RPMI7951 (cell line): ENCODE data around the gene TMEM243. TPM values are rescaled to one million over a fixed set of nuclear protein-coding genes. Genes with fewer than 3 reads are reported as not detected.
"Not testable (repeated sequence)": the region's sequence is repeated elsewhere in the genome, so short reads cannot be mapped to it uniquely, and the experiment has no call there.

Experiments used
- DNase-seq: peaks from one replicate; pipeline ENCODE4 v3.0.0-alpha.2; 2012; ENCODE audit warnings: low read depth
- total RNA-seq: library from RNA; depleted of rRNA; stranded (reverse); fragments of >200 nt; shearing (Covaris generic); gene quantifications from 2 replicates; pipeline ENCODE4 v1.2.3, GENCODE V29; 2014; rRNA removed

TMEM243 gene, protein sequence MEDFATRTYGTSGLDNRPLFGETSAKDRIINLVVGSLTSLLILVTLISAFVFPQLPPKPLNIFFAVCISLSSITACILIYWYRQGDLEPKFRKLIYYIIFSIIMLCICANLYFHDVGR
- 51.7 and 52.3 TPM in 2 replicates for total RNA-seq

DNA sequence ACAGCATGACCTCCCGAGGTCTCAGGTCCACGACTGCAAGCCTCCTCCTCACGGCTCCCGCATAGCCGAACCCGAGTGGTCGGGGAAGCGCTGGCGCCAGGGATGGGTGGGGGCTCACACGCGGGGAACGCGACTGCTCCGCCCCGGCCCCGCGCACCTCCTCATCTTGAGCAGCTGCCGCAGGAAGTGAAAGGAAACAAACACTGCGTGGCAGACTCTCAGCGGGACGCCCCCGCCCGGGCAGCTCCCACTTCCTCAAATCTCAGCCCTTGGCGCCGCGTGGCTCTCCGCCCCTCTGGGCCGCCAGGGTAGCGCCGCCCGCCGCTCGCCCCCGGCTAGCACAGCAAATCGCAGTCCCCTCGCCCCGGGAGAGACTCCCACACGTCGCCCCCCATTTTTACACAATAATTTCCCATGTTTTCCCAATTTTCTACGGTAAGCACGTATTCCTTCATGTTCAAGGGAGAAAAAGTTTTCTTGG is at the start of gene TMEM243:
Gene TMEM243 (minus strand): TSS at position 188 of the 481 bp plus-strand sequence. CDS start 229 bp downstream, outside the sequence.
- DNase-seq: peak; percentile 72

DNA sequence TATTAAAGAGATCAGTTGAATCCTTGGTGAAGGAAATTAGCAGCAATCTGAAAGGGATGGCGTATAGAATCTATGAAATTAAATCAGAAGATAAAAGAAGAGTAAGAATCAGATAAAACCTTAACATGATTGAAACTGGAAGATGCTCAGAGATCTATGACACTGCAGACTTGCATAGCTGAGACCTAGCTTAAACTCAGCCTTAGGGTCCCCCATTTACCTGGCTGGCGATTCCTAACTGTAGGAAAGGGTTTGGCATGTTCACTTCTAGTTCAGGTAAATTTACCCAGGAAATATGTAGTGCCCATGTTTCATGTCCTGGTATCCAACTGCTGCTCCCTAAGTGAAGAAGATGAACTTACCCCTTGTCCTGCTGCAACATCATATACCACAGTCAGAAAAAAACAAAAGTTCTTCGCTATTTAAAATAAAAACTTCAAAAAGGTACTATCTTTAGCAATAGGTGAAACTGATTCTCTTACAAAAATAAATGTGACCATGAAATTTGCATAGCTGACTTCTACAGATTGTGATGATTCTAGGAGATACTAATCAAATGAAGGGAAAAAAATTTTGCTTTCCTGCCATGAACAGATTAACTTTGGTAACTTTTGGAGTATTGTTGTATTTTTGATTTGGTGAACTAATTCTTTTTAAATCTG is 47.8 kb upstream of the TMEM243 start:
- DNase-seq: no peak

DNA sequence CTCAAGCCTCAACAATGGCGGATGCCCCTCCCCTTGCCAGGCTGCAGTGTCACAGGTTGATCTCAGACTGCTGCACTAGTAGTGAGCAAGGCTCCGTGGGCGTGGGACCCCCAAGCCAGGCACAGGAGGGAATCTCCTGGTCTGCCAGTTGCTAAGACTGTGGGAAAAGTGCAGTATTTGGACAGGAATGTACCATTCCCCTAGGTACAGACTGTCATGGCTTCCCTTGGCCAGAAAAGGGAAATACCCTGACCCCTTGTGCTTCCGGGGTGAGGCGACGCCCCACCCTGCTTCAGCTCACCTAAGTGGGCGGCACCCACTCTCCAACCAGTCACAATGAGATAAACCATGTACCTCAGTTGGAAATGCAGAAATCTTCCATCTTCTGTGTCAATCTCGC is 44.0 kb upstream of the TMEM243 start:
- DNase-seq: no peak

DNA sequence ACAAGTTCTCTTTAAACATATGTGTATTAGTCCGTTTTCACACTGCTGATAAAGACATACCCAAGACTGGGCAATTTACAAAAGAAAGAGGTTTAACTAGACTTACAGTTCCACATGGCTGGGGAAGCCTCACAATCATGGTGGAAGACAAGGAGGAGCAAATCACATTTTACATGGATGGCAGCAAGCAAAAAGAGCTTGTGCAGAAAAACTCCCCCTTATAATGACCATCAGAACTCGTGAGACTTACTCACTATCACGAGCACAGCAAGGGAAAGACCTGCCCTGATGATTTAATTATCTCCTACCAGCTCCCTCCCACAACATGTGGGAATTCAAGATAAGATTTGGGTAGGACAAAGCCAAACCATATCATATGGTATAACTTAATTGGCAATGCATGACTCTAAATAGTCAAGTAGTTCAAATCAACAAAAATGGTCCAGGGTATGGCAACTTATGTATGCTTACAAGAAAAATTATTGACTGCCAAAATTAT is 34.1 kb upstream of the TMEM243 start:
- DNase-seq: no peak

DNA sequence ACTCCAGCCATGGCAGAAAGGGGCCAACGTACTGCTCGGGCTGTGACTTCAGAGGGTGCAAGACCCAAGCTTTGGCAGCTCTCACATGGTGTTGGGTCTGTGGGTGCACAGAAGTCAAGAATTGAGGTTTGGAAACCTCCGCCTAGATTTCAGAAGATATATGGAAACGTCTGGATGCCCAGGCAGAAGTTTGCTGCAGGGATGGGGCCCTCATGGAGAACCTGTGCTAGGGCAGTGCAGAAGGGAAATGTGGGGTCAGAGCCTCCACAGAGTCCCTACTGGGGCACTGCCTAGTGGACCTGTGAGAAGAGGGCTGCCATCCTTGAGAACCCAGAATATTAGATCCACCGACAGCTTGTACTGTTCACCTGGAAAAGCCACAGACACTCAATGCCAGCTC is 26.1 kb upstream of the TMEM243 start:
- not testable (repeated sequence) for DNase-seq

DNA sequence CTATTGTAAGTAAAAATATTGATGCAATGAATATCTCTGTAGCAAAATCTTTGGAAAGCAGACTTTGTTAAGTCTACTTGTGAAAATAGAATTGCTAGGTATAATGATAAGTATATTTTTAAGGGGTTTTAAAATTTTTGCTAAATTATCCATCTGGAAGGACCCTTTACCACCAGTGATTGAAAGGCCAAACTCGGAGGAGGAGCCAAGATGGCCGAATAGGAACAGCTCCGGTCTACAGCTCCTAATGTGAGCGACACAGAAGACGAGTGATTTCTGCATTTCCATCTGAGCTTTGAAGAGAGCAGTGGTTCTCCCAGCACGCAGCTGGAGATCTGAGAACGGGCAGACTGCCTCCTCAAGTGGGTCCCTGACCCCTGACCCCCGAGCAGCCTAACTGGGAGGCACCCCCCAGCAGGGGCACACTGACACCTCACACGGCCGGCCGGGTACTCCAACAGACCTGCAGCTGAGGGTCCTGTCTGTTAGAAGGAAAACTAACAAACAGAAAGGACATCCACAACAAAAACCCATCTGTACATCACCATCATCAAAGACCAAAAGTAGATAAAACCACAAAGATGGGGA is 19.0 kb upstream of the TMEM243 start:
- not testable (repeated sequence) for DNase-seq

DNA sequence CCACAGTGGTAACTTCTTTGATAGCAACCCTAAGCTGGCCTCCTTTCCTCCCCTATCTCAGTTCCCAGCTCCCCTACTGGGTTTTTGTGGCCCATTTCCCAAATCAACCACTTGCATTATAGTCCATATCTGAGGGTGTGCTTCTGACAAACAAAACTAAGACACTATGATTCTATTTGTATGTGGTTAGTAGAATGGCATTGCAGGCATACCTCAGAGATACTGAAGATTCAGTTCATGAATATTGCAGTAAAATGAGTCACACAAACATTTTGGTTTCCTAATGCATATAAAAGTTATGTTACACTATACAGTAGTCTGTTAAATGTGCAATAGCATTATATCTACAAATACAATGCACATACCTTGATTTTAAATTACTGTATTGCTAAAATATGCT is 15.4 kb upstream of the TMEM243 start:
- no peak for DNase-seq

DNA sequence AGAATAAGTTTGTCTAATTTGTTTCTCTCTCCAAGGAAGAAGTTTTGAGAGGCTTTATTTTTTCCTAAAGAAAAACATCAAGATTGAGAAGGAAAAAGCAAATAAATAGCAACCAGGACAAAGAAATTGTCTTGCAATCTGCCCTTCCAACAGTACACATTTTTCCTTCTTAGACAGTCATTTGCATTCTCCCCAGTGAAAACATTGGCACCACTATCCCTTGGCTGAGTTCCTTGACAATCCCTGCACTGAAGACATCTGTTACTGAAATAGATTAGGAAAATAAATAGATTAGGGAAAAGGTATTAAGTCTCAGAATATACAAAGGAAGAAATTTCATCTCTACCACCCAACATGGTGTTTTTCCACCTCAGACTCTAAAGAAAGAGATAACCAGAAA is 12.2 kb upstream of the TMEM243 start:
- DNase-seq: no peak

DNA sequence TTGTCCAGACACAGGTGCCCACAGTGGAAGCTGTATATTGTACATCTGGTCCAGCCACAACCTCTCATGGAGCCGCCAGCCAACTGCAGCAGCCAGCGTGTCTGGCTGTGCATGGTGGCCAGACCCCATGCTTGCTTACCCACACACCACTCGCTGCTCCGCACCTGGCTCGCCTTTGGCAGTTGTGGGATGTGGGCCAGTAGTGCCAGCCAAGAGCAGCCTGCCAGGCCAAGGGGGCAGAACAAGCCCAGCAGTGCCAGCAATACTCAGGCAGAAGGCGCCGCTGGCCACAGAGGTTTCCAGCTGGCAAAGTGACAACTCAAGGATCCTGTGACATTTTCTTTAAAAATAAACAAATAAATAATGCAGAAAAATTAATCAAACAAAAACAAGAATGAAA is 11.7 kb upstream of the TMEM243 start:
- no peak for DNase-seq

DNA sequence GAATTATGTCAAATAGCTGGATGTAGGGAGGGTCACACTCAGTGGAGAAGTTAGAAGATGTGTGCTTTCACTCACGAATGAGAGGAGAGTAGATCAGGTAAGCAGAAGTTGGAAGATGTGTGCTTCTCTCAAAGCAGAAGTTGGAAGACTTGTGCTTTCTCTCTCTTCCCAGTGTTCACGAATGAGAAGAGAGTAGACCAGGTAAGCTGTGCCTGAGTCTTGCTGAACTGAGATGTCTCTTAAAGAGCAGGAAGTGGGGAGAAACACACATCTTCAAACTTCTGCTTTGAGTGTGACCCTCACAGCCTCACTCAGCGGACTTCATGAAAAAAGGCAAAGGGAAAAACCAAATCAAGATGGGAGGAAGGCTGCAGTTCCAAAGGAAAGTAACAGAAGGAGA is 7.0 kb upstream of the TMEM243 start:
- DNase-seq: no peak

DNA sequence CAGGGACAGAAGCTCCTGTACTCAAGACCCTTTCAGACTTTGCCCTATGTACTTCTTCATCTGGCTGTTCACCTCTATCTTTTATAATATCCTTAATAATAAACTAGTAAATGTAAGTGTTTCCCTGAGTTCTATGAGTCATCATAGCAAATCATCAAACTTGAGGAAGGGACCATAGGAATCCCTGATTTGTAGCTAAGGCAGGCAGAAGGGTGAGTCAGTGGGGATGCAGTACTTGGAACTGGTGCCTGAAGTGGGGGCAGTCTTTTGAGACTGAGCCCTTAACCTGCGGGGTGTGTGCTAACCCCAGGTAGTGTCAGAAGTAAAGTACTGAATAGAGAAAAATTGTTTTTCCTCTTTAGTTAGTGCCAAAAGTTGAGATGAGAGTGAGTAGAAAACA is 6.2 kb upstream of the TMEM243 start:
- no peak for DNase-seq

DNA sequence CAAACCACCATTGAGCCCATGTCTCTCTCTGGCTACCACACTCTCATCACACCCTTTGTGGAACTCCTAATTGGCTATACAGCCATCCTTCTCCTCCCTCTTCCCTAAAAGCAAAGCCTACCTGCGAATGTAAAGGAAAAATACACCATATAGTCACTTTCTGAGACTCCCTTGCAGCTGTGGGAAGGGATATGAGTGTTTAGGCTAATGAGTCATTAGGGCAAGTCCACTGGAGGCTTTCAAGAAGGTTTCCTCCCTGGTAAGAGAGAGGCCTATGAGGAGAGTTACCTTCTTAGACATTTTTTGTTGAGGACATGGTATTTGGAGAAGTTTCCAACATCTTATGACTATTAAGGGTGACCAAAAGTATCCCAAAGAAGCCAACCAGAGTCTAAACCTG is 4.1 kb upstream of the TMEM243 start:
- no peak for DNase-seq

DNA sequence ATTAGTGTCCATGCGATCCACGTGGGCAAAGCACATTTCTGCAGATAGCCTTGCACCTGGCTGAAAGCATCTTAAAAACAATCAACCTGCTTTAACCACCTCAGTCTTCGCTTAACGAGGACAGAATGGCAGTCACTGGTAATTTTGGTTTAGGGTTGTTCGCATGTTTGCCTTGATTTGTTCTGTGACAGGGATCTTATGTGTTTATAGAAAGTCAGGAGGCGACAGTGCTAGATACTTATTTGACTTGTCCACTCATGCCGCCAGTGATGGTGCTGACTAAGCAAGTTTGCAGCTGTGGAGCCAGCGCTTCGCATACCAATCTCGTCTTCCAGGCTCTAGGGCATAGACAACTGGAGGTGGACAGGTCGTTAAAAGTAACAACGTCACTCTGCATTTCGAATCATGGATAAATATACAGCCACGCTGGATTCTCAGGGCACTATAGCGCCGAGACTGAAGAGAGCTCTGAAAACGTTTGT is 1.2 kb upstream of the TMEM243 start:
- peak; percentile 44 for DNase-seq

DNA sequence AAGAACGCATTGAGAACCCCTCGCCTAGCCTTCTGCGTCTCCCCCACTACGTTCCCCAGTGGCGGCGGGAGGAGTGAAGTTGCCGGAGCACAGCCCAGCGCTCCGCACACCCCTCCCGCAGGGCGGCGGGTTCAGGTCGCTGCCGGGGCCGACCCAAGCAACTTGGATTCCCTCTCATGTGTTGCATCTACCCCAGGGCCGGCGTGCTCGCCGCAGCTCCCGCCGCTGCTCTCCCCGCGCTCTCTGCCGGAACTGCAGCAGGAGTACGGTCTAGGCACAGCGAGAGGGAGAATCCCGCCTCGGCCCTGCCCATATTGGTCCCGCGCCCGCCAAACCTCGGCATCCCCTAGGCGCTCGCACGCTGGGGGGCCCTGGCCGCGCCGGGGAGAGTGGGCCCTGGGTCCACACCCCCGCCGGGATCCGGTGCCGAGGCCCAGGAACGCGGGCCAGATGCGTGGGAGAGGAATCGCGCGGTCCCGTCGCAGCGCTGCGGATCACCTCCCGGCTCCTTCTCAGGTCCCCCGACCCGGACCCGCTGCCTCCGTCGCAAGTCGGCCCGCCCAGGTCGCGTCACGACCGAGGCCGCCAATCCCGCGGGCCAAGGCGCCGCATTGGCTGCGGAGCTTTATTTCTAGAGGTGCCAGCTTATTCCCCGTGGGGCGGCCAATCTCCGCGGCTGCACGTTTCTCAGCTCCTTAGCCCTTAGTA is 648 bp upstream of the TMEM243 start:
- peak; percentile 80 for DNase-seq

DNA sequence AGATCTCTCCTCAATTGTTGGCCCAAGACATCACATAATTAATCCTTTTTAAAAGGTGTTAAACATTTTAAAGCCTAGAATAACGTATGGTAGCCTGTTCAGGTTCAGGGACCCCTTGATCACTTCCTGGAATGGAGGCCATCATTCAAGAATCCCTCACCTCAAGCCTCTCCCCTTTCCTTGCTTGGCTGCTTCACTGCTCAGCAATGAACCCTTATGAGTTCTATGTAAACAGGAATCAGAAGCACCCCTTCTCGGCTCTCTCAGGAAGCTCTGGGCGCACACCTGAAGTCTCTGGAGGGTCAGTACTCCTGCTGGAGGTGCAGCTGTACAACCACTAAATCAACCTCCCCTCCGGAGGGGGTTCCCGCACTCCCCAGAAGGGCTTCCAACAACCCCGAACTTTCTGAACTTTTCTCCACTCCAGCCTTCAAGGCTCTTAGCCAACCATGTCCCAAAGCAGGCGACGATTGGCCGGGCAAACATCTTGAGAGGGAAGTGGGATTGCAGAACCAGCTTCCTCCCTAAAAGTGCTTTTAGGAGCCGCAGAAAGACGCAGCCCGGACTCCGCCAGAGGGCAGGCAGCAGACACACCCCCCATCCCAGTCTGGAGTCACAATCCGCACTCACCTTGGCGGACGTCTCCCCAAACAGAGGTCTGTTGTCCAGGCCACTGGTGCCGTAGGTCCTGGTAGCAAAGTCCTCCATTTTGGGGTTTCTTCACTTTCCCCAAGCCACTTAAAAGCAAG is 562 bp downstream of the TMEM243 start:
- DNase-seq: peak; percentile 45

DNA sequence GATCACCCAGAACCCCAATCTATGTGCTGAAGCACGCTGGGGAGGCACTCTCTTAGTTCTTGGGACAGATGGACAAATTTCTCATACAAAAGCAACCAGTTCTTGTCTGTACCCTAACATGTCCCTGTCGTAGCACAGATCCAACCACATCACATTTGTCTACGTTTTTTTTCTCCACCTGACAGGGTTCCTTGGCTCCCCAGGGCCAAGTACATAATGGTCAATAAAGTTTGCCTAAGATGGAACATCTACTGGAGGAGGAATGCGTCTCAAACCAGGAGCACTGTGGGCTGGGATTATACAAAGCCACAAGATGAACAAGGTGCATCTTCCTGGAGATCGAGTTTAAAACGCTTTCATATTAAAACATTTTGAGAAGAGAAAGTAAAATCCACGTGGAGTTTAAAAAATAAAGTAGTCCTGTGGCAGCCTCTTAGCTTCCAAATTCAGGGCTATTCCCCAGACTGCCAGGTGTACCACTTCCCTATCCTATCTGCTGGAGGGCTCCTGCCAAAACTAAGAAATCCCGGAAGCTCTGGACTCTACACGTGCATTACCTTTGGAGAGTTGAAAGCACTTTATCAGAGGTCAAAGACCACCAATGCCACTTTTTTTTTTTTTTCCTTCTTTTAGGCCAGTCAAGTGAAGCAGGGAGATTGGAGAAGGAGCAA is 1.4 kb downstream of the TMEM243 start:
- DNase-seq: no peak

DNA sequence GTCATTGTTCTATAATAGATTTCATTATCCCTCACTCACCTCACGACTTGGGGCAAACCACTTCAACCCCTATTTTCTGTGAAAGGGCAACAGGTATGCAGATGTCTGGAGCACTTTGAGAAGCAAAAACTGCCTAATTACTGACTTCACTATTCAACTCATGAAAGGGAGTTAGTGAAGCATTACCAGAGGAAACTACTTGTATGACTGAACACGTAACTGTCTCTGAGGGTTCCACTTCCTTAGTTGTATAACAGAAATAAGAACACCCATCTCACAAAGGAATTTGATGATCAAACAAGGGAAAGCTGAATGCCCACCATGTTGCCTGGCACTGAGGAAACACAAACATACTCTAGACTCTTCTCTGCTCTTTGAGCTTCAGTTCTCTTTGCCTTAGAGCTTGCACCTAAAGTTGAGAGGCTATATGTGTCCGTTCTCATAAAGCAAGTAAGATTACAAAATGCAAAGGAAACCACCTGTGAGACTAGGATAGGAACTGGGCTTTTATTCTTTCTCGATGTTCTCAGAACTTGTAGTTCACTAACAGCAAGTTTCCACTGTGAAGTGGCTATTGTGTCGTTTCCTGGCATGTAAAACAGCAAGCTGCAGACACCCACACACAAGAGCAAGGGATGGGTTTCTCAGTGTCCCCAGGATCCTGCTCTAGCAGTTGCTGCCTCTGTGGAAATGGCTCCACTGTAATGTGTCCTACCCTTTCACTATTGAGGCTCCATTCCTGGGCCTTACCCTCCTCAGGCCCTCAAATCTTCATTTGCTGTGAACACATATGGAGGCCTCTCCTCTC is 2.6 kb downstream of the TMEM243 start:
- no peak for DNase-seq

DNA sequence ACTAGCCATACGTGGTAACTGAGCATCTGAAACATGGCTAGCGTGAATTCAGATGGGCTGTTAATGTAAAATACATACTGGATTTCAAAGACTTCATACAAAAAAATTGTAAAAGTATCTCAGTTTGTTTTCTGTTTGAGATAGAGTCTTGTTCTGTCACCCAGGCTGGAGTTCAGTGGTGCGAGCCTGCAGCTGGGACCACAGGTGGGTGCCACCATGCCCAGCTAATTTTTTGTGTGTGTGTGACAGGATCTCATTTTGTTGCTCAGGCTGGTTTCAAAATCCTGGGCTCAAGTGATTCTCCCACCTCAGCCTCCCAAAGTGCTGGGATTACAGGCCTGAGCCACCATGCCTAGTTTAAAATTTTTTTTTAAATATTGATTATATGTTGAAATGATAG is 4.5 kb downstream of the TMEM243 start:
- no peak for DNase-seq

DNA sequence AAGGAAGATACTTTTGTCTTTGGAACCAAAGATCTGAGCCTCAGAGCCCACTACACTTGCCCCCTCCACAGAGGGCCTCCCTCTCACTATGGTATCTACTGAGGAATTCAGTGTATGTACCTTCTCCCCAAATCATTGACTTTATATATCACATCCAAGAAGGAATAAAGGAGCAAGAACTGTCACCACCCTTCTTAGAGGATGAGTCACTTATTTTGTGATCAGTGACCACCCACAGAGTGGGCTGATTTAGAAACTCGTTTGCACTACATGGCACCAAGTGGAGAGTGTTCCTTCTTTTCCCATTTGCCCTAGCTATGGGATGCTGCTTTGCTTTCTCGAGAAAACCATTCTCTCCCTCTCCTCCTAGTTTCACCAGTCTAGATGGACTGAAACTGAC is 5.7 kb downstream of the TMEM243 start:
- no peak for DNase-seq

DNA sequence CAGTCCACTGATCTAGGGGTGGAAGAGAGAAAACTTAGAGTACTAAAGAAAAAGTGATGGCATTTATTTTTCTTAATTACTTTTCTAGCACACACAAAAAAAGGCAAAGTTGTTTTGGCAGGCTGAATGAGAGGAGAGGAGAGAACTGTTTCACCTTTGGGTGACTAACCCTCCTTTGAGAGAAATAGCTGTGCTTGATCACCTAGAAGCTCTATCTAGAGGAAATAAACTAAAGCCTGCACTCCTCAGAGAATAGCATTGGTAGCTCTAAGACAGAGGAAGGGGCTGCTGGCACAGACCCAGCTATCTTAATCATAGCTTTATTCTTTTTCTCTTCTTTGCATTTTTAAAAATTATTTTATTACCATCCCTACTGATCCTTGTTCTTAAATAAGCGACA is 6.3 kb downstream of the TMEM243 start:
- DNase-seq: no peak
